ENCODE measurements around the gene OSMR.

- TF ChIP-seq POLR2AphosphoS5 (IDR thresholded peaks at IDR 0.05; ENCODE audit: low read depth, low read length) (no peak), SIN3A (IDR thresholded peaks at IDR 0.05; ENCODE audit: borderline replicate concordance, insufficient read depth, low read length) (no peak), TAF1 (IDR thresholded peaks at IDR 0.05; ENCODE audit: borderline replicate concordance, insufficient read depth, low read length) (no peak)
- TF ChIP-seq, protein P1, sequence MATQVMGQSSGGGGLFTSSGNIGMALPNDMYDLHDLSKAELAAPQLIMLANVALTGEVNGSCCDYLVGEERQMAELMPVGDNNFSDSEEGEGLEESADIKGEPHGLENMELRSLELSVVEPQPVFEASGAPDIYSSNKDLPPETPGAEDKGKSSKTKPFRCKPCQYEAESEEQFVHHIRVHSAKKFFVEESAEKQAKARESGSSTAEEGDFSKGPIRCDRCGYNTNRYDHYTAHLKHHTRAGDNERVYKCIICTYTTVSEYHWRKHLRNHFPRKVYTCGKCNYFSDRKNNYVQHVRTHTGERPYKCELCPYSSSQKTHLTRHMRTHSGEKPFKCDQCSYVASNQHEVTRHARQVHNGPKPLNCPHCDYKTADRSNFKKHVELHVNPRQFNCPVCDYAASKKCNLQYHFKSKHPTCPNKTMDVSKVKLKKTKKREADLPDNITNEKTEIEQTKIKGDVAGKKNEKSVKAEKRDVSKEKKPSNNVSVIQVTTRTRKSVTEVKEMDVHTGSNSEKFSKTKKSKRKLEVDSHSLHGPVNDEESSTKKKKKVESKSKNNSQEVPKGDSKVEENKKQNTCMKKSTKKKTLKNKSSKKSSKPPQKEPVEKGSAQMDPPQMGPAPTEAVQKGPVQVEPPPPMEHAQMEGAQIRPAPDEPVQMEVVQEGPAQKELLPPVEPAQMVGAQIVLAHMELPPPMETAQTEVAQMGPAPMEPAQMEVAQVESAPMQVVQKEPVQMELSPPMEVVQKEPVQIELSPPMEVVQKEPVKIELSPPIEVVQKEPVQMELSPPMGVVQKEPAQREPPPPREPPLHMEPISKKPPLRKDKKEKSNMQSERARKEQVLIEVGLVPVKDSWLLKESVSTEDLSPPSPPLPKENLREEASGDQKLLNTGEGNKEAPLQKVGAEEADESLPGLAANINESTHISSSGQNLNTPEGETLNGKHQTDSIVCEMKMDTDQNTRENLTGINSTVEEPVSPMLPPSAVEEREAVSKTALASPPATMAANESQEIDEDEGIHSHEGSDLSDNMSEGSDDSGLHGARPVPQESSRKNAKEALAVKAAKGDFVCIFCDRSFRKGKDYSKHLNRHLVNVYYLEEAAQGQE (IDR thresholded peaks at IDR 0.05; ENCODE audit: insufficient read depth in 1 of 2, low read depth in 2 of 2, low read length in 2 of 2), result no peak
Measured at GRCh38 chr5:38871058-38871605, 25.3 kb downstream of the OSMR start.
